Fibroblast of mammary gland (primary cell): ENCODE measurements around the gene KREMEN1.

Source experiments
- DNase-seq: peaks from one replicate; pipeline ENCODE4 v3.0.0-alpha.2; 2010; ENCODE audit warnings: low read depth
- H3K4me3 ChIP-seq: 2 replicates; pipeline ENCODE4 v1.5.1; 2011; ENCODE audit warnings: low read depth, mild to moderate bottlenecking, low read length, moderate library complexity; ENCODE audit not compliant: control insufficient read depth
- CTCF ChIP-seq: conservative IDR thresholded peaks from 2 replicates; pipeline ENCODE4 v1.5.1; 2011; ENCODE audit warnings: low read depth, low read length, inconsistent platforms; ENCODE audit not compliant: control insufficient read depth, insufficient read depth

The KREMEN1 gene

GRCh38 chr22:29209624-29209929 lies 136.7 kb downstream of the KREMEN1 start:
- TF ChIP-seq CTCF = no peak
- no peak overlapping the region for H3K4me3 ChIP-seq

DNA sequence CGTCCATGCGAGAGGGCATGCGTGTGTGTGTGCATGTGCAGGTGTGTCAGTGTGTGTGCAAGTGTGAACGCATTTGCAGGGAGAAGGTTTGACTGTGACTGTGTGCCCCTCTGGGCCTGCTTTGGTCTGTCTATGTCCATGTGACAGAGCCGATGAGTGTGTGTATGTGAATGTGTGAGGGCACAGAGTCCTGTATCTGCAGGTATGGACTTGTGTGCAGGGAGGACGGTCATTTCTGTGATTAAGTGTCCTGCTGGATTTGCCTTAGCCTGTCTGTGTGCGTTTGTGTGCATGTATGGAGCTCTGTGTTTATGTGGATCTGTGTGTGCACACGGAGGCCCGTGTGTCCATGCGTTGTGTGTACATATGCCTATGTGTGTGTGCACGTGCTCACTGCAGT lies 138.2 kb downstream of the KREMEN1 start:
- H3K4me3 ChIP-seq = no peak overlapping the region
- no peak for DNase-seq
- TF ChIP-seq CTCF = no peak

More at GRCh38 chr22:29209624-29209929, 136.7 kb downstream of the KREMEN1 start:
- no peak for DNase-seq

GRCh38 chr22:29211466-29211865 lies 138.6 kb downstream of the KREMEN1 start:
- DNase-seq = no peak
- TF ChIP-seq CTCF = no peak
- no peak overlapping the region for H3K4me3 ChIP-seq

GRCh38 chr22:29212743-29213142 lies 139.9 kb downstream of the KREMEN1 start:
- DNase-seq = no peak

GRCh38 chr22:29213493-29213892 lies 140.7 kb downstream of the KREMEN1 start:
- DNase-seq = no peak
- no peak for TF ChIP-seq CTCF

More at GRCh38 chr22:29212743-29213142, 139.9 kb downstream of the KREMEN1 start:
- no peak for TF ChIP-seq CTCF
- no peak overlapping the region for H3K4me3 ChIP-seq

DNA sequence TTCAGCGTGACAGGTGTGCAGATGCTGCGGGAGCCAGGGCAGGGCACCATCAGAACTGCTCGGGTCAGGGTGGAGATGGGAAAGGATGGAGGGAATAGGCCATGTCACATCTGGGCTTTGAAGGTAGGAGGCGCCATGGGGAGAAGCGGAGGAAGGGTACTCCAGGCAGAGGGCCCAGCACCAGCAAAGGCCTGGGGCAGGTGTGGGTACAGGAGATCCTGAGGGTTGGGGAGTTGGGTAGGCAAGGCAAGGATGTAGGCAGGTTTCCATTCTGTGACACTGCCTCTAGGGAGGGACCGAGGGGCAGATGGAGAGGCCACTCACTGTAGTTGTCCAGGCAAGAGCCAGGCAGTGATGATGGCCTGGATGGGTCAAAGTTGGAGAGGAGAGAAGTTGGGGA lies 141.4 kb downstream of the KREMEN1 start:
- H3K4me3 ChIP-seq = no peak overlapping the region
- no peak for TF ChIP-seq CTCF
- DNase-seq = no peak

More at GRCh38 chr22:29213493-29213892, 140.7 kb downstream of the KREMEN1 start:
- no peak overlapping the region for H3K4me3 ChIP-seq
